Body of pancreas (tissue), 4 donors: ENCODE results near the gene IFI44.

Experiments
- CTCF ChIP-seq, 7 experiments: fragments of 450-650 bp in 4 of 7; fragments of 200-600 bp in 3 of 7; sonication (generic) in 3 of 7; IDR thresholded peaks; one replicate each; pipeline ENCODE4 v1.5.1; 2016 to 2019; ENCODE audit warnings: antibody characterized with exemption in 7 of 7
- POLR2A ChIP-seq, 3 donors: fragments of 450-650 bp; IDR thresholded peaks; one replicate each; pipeline ENCODE4 v1.6.1; 2016; ENCODE audit warnings: antibody characterized with exemption in 3 of 3, mild to moderate bottlenecking in 2 of 3

GRCh38 chr1:78702426-78702825 is 52.8 kb downstream of the IFI44 start:
- TF ChIP-seq CTCF (IDR thresholded peaks at IDR 0.05) = no peak
- TF ChIP-seq POLR2A (IDR thresholded peaks at IDR 0.05) = no peak
